Left lung (tissue), 10 donors: ENCODE data around the gene RAMP3. TPM values are rescaled to one million over a fixed set of nuclear protein-coding genes. Genes with fewer than 3 reads are reported as not detected.

Experiments
- ATAC-seq: fragments of 200-7000 bp; cut with Tn5 transposase; one replicate; pipeline ENCODE4 v1.9.1; 2020; ENCODE audit warnings: moderate library complexity
- DNase-seq, 4 donors: peaks; one replicate each; pipeline ENCODE4 v3.0.0-alpha.2; 2013 to 2020
- H3K27ac ChIP-seq, 2 donors: fragments of 200-600 bp; sonication (generic) in 1 of 2; one replicate each; pipeline versions ENCODE4 v1.5.0 to v1.8.0; 2020 to 2021
- H3K27me3 ChIP-seq, 2 donors: fragments of 200-600 bp; sonication (generic) in 1 of 2; one replicate each; pipeline versions ENCODE4 v1.5.0 to v1.8.0; 2020 to 2021
- H3K36me3 ChIP-seq, 2 donors: fragments of 200-600 bp; sonication (generic) in 1 of 2; one replicate each; pipeline versions ENCODE4 v1.5.0 to v1.8.0; 2020 to 2021
- H3K4me1 ChIP-seq, 2 donors: fragments of 200-600 bp; one replicate each; pipeline ENCODE4 v1.8.0; 2021
- H3K4me3 ChIP-seq, 2 donors: fragments of 200-600 bp; sonication (generic) in 1 of 2; one replicate each; pipeline versions ENCODE4 v1.5.0 to v1.8.0; 2020 to 2021; ENCODE audit warnings: mild to moderate bottlenecking in 1 of 2
- H3K9me3 ChIP-seq, 2 donors: fragments of 200-600 bp; sonication (generic) in 1 of 2; one replicate each; pipeline versions ENCODE4 v1.5.0 to v1.8.0; 2020 to 2021
- intact Hi-C, 2 donors: fragments of 100-400 bp; cut with DNase I; formaldehyde crosslinking; loops; one replicate each; pipeline versions ENCODE4 v1.11.2 to v1.14.2; 2022
- polyA plus RNA-seq, 6 donors: library from polyadenylated mRNA; unstranded; fragments of 120-200 nt; gene quantifications; one replicate each; pipeline ENCODE4 v1.2.1, GENCODE V29; 2013; ENCODE audit not compliant: insufficient read length in 6 of 6
- total RNA-seq, 2 donors: library from RNA; stranded (reverse); fragmentation: NEBNext Ultra II Directional; extraction: Animal tissue kit (Norgen Biotek cat#: 25700); gene quantifications; one replicate each; pipeline ENCODE4 v1.2.1, GENCODE V29; 2021
- TF ChIP-seq, protein P1 (sequence below), 2 donors: fragments of 200-600 bp; sonication (generic) in 1 of 2; IDR thresholded peaks; one replicate each; pipeline versions ENCODE4 v1.5.0 to v1.8.0; 2021; ENCODE audit warnings: antibody characterized with exemption in 2 of 2
- donor health status: DM: no; HTN: yes; CAD: no.
- donor health status: DM: no; HTN: no; CAD: no.

Gene RAMP3
- total and polyA plus RNA-seq, 8 donors, result 12.5 to 89.9 (median 23.2) TPM

DNA sequence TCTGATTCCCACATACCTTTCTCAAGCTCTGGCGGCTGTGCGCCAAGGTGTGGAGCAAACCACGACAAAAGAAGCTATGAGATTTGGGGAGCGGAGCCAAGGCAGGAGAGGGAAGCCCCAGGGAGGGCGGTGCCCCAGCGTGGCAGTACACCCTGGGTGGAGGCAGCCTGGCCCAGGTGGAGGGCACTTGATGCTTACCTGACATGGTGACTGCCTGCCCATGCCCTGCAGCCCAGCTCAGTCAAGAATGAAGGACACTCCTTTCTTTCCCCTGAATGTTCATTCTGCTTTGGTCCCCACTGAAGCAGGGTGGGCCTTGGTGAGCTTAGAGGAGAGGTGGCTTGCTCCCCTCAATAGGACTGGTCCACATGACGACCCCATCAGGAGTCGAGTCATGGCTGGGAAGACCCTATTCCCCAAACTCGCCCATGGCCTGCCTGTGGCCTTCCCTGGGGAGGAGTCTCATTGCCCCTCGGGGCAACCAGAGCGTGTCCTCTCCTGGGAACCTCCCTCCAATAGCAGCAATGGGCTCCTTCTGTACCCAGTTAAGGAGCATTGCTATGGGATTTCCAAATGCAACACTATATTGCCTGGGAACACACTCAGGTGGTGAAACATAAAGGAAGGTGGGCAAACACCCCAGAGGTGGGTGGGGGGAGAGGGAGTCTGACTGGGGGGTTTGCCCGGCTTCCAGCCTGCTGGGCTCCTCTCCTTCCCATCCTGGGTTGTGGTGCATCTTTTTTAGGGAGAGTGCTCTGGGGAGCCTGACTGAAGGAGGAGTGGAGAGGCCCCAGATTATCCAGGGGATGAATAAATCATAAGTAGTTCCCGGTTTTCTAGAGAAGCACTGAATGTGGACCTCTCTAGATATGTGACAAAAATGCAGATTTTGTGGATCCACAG, 22.7 kb downstream of the RAMP3 start:
- TF ChIP-seq, protein P1, sequence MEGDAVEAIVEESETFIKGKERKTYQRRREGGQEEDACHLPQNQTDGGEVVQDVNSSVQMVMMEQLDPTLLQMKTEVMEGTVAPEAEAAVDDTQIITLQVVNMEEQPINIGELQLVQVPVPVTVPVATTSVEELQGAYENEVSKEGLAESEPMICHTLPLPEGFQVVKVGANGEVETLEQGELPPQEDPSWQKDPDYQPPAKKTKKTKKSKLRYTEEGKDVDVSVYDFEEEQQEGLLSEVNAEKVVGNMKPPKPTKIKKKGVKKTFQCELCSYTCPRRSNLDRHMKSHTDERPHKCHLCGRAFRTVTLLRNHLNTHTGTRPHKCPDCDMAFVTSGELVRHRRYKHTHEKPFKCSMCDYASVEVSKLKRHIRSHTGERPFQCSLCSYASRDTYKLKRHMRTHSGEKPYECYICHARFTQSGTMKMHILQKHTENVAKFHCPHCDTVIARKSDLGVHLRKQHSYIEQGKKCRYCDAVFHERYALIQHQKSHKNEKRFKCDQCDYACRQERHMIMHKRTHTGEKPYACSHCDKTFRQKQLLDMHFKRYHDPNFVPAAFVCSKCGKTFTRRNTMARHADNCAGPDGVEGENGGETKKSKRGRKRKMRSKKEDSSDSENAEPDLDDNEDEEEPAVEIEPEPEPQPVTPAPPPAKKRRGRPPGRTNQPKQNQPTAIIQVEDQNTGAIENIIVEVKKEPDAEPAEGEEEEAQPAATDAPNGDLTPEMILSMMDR (IDR thresholded peaks at IDR 0.05), result no peak
- ATAC-seq, result no peak
- Histone ChIP-seq H3K27ac (no peak overlapping the region), H3K4me3 (no peak overlapping the region), H3K36me3 (peaks cover 0 to 11% of the 10 kb centered on the region in 2 donors), H3K9me3 (no peaks in the 10 kb centered on the region), H3K4me1 (peaks cover 0 to 4% of the 10 kb centered on the region in 2 donors), H3K27me3 (no peaks in the 10 kb centered on the region)
- DNase-seq, result peak in 1 of 4 donors; percentile 22
- intact Hi-C loops, result no loop called here

DNA sequence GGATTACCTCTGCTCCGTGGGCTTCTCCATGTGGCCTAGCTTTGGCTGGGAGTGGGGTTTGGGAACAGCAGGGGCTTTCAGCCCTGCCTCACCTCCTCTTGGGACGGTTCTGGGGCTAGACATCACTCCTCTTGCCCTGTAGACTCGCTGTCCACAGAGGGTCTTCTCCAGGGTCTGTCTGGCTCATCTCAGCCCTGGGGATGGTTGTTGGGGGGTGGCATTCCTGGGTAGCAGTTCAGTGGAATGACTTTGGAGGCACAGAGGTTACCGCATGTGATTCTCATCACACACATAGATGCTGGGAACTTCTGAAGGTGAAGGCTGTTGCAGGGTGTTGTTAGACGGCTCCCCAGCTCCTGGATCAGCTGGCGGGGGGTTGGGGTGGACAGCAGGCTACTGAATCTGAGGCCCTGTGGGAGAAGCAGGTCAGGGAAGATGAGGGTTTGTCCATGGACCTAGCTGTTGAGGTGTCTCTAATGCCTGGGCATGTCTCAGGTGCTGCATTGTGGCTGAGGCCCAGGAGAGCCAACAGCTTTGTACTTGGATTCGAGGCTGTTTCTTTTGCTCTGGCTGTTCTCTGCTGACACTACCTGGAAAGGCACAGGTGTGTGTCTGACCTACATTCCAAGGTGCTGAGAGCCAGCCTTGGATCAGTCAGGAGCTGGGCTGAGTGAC, 23.8 kb downstream of the RAMP3 start:
- ATAC-seq, result no peak
- no peak overlapping the region for H3K4me3 ChIP-seq
- DNase-seq, result peak in 1 of 4 donors; percentile 9

DNA sequence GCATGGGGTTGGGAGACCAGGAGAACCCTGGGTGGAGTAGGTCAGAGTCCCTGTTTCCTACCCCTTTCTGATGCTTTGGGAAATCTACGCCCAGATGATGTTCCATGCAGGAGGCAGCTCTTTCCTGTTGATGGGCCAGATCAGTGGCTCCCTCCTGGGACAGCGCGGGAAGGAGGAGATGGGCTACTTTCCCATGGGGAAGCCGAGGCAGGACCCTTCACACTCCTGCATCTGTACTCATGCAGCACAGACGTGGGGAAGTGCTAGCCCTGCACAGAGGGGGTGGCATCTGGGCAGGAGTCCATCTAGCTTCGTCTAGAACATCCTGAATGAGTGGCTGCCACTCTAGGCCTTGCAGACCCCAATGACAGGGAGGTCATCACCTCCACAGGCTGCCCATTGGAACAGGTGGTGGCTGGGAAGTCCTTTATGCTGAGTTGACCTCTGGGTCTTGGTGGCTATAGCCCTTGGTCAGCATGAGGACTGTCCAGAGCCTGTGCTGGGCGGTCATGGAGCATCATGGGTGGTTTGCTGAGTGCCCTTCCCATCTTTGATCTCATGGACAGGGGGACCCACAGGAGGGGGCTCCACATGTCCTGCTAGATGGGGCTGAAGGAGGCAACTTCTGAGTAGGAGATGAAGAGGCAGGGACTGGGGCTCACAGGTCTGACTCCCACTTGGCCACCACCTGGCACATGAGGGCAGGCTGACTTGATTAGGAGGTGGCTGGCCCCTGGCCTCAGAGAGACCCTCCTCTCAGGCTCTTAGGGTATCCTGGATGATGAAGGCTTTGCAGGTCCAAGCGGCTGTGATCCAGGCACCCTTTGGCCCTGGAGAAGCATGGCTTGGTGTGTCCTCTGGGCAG, 24.6 kb downstream of the RAMP3 start:
- Histone ChIP-seq H3K4me1 (peaks cover 0 to 1% of the 10 kb centered on the region in 2 donors), H3K9me3 (no peaks in the 10 kb centered on the region), H3K36me3 (peaks cover 0 to 11% of the 10 kb centered on the region in 2 donors), H3K27me3 (no peaks in the 10 kb centered on the region), H3K27ac (no peak overlapping the region), H3K4me3 (no peak overlapping the region)
- intact Hi-C loops, result no loop called here
- DNase-seq (peak in 1 of 4 donors; percentile 25), ATAC-seq (no peak)
- TF ChIP-seq, protein P1 (IDR thresholded peaks at IDR 0.05), result no peak

More for the DNA sequence above, 23.8 kb downstream of the RAMP3 start:
- TF ChIP-seq, protein P1 (IDR thresholded peaks at IDR 0.05), result no peak
- intact Hi-C loops, result no loop called here
- H3K36me3 ChIP-seq, result peaks cover 0 to 11% of the 10 kb centered on the region in 2 donors
- peaks cover 0 to 4% of the 10 kb centered on the region in 2 donors for H3K4me1 ChIP-seq
- no peaks in the 10 kb centered on the region for H3K27me3 ChIP-seq
- no peaks in the 10 kb centered on the region for H3K9me3 ChIP-seq
- no peak overlapping the region for H3K27ac ChIP-seq

DNA sequence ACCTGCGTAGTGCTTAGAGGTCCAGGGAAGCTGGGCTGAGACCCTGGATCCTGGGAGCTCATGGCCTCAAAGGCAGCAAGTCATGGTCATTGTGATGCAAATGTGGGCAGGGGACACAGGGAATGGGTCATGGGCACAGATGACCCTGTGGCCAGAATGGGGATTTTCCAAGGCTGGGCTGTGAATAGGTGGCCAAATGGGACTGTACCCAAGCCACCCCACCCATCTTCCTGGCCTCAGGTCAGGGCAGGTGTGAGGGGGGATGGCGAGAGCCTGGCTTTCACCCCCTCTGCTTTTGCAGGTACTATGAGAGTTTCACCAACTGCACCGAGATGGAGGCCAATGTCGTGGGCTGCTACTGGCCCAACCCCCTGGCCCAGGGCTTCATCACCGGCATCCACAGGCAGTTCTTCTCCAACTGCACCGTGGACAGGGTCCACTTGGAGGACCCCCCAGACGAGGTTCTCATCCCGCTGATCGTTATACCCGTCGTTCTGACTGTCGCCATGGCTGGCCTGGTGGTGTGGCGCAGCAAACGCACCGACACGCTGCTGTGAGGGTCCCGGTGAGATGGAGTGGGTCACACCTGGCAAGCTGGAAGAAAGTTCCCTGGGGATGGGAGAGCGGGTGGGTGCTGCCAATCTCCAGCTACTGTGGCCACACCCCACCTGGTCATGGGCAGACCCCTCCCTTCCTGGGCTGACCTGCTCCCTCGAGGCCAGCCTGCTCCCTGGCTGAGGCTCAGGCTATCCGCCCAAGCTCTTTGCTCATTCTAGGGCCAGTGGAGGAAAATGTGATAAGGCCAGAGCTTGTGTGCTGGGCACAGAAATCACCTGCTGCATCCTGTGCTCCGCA, 25.5 kb downstream of the RAMP3 start:
- TF ChIP-seq, protein P1 (IDR thresholded peaks at IDR 0.05), result no peak
- Histone ChIP-seq H3K4me3 (no peak overlapping the region), H3K27me3 (no peaks in the 10 kb centered on the region), H3K27ac (no peak overlapping the region), H3K9me3 (no peaks in the 10 kb centered on the region), H3K36me3 (peaks cover 0 to 11% of the 10 kb centered on the region in 2 donors), H3K4me1 (no peaks in the 10 kb centered on the region)
- peak in 1 of 4 donors; percentile 22 for DNase-seq
- intact Hi-C loops, result no loop called here
- ATAC-seq, result no peak
